ENCODE results near the gene C1QTNF8. TPM values are rescaled to one million over a fixed set of nuclear protein-coding genes. Genes with fewer than 3 reads are reported as not detected.

The C1QTNF8 gene
- total RNA-seq, 1 donor from 2014 or later = not detected

- Mint-ChIP-seq H3K36me3 (ENCODE audit: low read depth) (no peaks in the 10 kb centered on the region), H3K27me3 (peaks cover 9% of the 10 kb centered on the region), H3K9me3 (no peaks in the 10 kb centered on the region), H3K4me3 (no peak overlapping the region), H3K4me1 (no peaks in the 10 kb centered on the region), H3K27ac (no peak overlapping the region)
- intact Hi-C loops (cut with micrococcal nuclease) = loop anchor here (1.0 kb wide), 1 partner anchor 288 kb away; no protein-coding TSS in a partner anchor
- POLR2A ChIA-PET = no interaction called here
- CTCF ChIA-PET = interaction anchor here (3.0 kb wide), 1 partner anchor 389 kb away, joined by 13 read pairs; no protein-coding TSS in a partner anchor
- no peak for ATAC-seq (ENCODE audit: low read depth)
- DNase-seq = no peak
- TF ChIP-seq CTCF (IDR thresholded peaks at IDR 0.05) = no peak
Measured at GRCh38 chr16:1101573-1102332, 5.7 kb upstream of the C1QTNF8 start.

GRCh38 chr16:1101133-1101532, 5.1 kb upstream of the C1QTNF8 start:
- no peaks in the 10 kb centered on the region for H3K4me1 Mint-ChIP-seq
- H3K27me3 Mint-ChIP-seq = peaks cover 9% of the 10 kb centered on the region
- intact Hi-C loops (cut with micrococcal nuclease) = no loop called here

GRCh38 chr16:1100084-1100800, 4.2 kb upstream of the C1QTNF8 start:
- ChIA-PET CTCF (interaction anchor here (3.0 kb wide), 1 partner anchor 388 kb away, joined by 13 read pairs; no protein-coding TSS in a partner anchor), POLR2A (no interaction called here)
- intact Hi-C loops (cut with micrococcal nuclease) = no loop called here
- Mint-ChIP-seq H3K27ac (no peak overlapping the region), H3K4me1 (no peaks in the 10 kb centered on the region), H3K9me3 (no peaks in the 10 kb centered on the region), H3K36me3 (ENCODE audit: low read depth) (no peaks in the 10 kb centered on the region), H3K27me3 (peaks cover 8% of the 10 kb centered on the region), H3K4me3 (no peak overlapping the region)
- no peak for ATAC-seq (ENCODE audit: low read depth)
- no peak for DNase-seq
- TF ChIP-seq CTCF (IDR thresholded peaks at IDR 0.05) = no peak

More at GRCh38 chr16:1101133-1101532, 5.1 kb upstream of the C1QTNF8 start:
- Mint-ChIP-seq H3K27ac (no peak overlapping the region), H3K4me3 (no peak overlapping the region), H3K9me3 (no peaks in the 10 kb centered on the region), H3K36me3 (ENCODE audit: low read depth) (no peaks in the 10 kb centered on the region)
- no peak for TF ChIP-seq CTCF (IDR thresholded peaks at IDR 0.05)
- CTCF ChIA-PET = interaction anchor here (3.0 kb wide), 1 partner anchor 388 kb away, joined by 13 read pairs; no protein-coding TSS in a partner anchor
- POLR2A ChIA-PET = no interaction called here
- ATAC-seq (ENCODE audit: low read depth) = no peak
- no peak for DNase-seq

- DNase-seq (no peak), ATAC-seq (ENCODE audit: low read depth) (no peak)
- Mint-ChIP-seq H3K9me3 (no peaks in the 10 kb centered on the region), H3K4me3 (no peak overlapping the region), H3K4me1 (no peaks in the 10 kb centered on the region), H3K36me3 (ENCODE audit: low read depth) (no peaks in the 10 kb centered on the region), H3K27me3 (peaks cover 3% of the 10 kb centered on the region), H3K27ac (no peak overlapping the region)
- POLR2A ChIA-PET = no interaction called here
- CTCF ChIA-PET = no interaction called here
- TF ChIP-seq CTCF (IDR thresholded peaks at IDR 0.05) = no peak
- intact Hi-C loops (cut with micrococcal nuclease) = no loop called here
Measured at GRCh38 chr16:1099189-1100083, 3.4 kb upstream of the C1QTNF8 start.

Data from activated B cell treated with CpG ODN at 0.5 μM for 24 hours (primary cell).